Measurements from ENCODE around the gene PACS1. TPM values are rescaled to one million over a fixed set of nuclear protein-coding genes. Genes with fewer than 3 reads are reported as not detected.

The PACS1 gene
- total RNA-seq, 1 experiment from 2014 or later, result 100 TPM

GRCh38 chr11:66070604-66071380 is 720 bp downstream of the PACS1 start:
- no peaks in the 10 kb centered on the region for H3K27me3 ChIP-seq (ENCODE audit: insufficient read depth, low read depth)
- H3K4me3 ChIP-seq, result peak overlapping the region; percentile 72
- H3F3A ChIP-seq (ENCODE audit: insufficient read depth, low read depth), result peaks cover 51% of the 10 kb centered on the region
- H3K27ac ChIP-seq, result no peak overlapping the region
- peaks cover 28% of the 10 kb centered on the region for H3K36me3 ChIP-seq (ENCODE audit: low read depth)
- ChIA-PET POLR2A (ENCODE audit: unreplicated experiment) (interaction anchor here (0.5 to 0.7 kb wide), 4 partner anchors 10 to 754 kb away, joined by 4 to 16 read pairs (median 9); no protein-coding TSS in a partner anchor), CTCF (interaction anchor here (0.6 to 0.7 kb wide), 3 partner anchors 26 to 432 kb away, joined by 4 to 5 read pairs (median 4); no protein-coding TSS in a partner anchor)
- H3K79me2 ChIP-seq (ENCODE audit: low read depth), result peaks cover 25% of the 10 kb centered on the region
- H3K4me1 ChIP-seq (replicated peaks; ENCODE audit: insufficient read depth), result peaks cover 22% of the 10 kb centered on the region
- H3K9me2 ChIP-seq (ENCODE audit: insufficient read depth), result no peaks in the 10 kb centered on the region
- TF ChIP-seq CTCF (conservative IDR thresholded peaks at IDR 0.05) (no peak), EZH2 (IDR thresholded peaks at IDR 0.05; ENCODE audit: low read depth) (no peak)
- intact Hi-C loops (cut with micrococcal nuclease; ENCODE audit: unreplicated experiment), result loop anchor here (1.0 kb wide), 1 partner anchor 11 kb away; no protein-coding TSS in a partner anchor
- H2AFZ ChIP-seq, result peak overlapping the region; percentile 80
- BruUV-seq (replicated peaks), result no TSS peak
- no peaks in the 10 kb centered on the region for H3K9me3 ChIP-seq (ENCODE audit: insufficient read depth, low read depth)
- peak; percentile 37 to 52 for DNase-seq
- peaks cover 23% of the 10 kb centered on the region for H4K20me1 ChIP-seq (ENCODE audit: insufficient read depth)
- H3K4me2 ChIP-seq, result peak overlapping the region; percentile 81

GRCh38 chr11:66071381-66071801 is 1.3 kb downstream of the PACS1 start:
- H3K27ac ChIP-seq, result no peak overlapping the region
- no peaks in the 10 kb centered on the region for H3K9me2 ChIP-seq (ENCODE audit: insufficient read depth)
- H3K27me3 ChIP-seq (ENCODE audit: insufficient read depth, low read depth), result no peaks in the 10 kb centered on the region
- TF ChIP-seq CTCF (conservative IDR thresholded peaks at IDR 0.05) (no peak), EZH2 (IDR thresholded peaks at IDR 0.05; ENCODE audit: low read depth) (no peak)
- intact Hi-C loops (cut with micrococcal nuclease; ENCODE audit: unreplicated experiment), result loop anchor here (1.0 kb wide), 1 partner anchor 10 kb away; no protein-coding TSS in a partner anchor
- no peak for DNase-seq
- peak overlapping the region; percentile 80 for H2AFZ ChIP-seq
- H3K4me1 ChIP-seq (replicated peaks; ENCODE audit: insufficient read depth), result peaks cover 22% of the 10 kb centered on the region
- H3K9me3 ChIP-seq (ENCODE audit: insufficient read depth, low read depth), result no peaks in the 10 kb centered on the region
- H3K4me2 ChIP-seq, result peak overlapping the region; percentile 81
- peaks cover 23% of the 10 kb centered on the region for H4K20me1 ChIP-seq (ENCODE audit: insufficient read depth)
- H3K4me3 ChIP-seq, result peak overlapping the region; percentile 72
- BruUV-seq (replicated peaks), result TSS peak; percentile 45
- ChIA-PET CTCF (no interaction called here), POLR2A (ENCODE audit: unreplicated experiment) (no interaction called here)
- H3K79me2 ChIP-seq (ENCODE audit: low read depth), result peaks cover 25% of the 10 kb centered on the region
- H3K36me3 ChIP-seq (ENCODE audit: low read depth), result peaks cover 28% of the 10 kb centered on the region
- peaks cover 46% of the 10 kb centered on the region for H3F3A ChIP-seq (ENCODE audit: insufficient read depth, low read depth)

GRCh38 chr11:66072081-66072480 is 2.0 kb downstream of the PACS1 start:
- H3K4me2 ChIP-seq, result peak overlapping the region; percentile 81
- H3K79me2 ChIP-seq (ENCODE audit: low read depth), result peaks cover 25% of the 10 kb centered on the region
- no peaks in the 10 kb centered on the region for H3K9me2 ChIP-seq (ENCODE audit: insufficient read depth)
- ChIA-PET POLR2A (ENCODE audit: unreplicated experiment) (no interaction called here), CTCF (no interaction called here)
- no peak overlapping the region for H2AFZ ChIP-seq
- intact Hi-C loops (cut with micrococcal nuclease; ENCODE audit: unreplicated experiment), result no loop called here
- no TSS peak for BruUV-seq (replicated peaks)
- peaks cover 23% of the 10 kb centered on the region for H4K20me1 ChIP-seq (ENCODE audit: insufficient read depth)
- DNase-seq, result no peak
- TF ChIP-seq EZH2 (IDR thresholded peaks at IDR 0.05; ENCODE audit: low read depth) (no peak), CTCF (conservative IDR thresholded peaks at IDR 0.05) (no peak)
- H3K36me3 ChIP-seq (ENCODE audit: low read depth), result peaks cover 24% of the 10 kb centered on the region
- peak overlapping the region; percentile 72; the same call in 1 of the 2 replicates for H3K4me3 ChIP-seq
- peaks cover 39% of the 10 kb centered on the region for H3F3A ChIP-seq (ENCODE audit: insufficient read depth, low read depth)
- no peaks in the 10 kb centered on the region for H3K9me3 ChIP-seq (ENCODE audit: insufficient read depth, low read depth)
- no peak overlapping the region for H3K27ac ChIP-seq
- no peaks in the 10 kb centered on the region for H3K27me3 ChIP-seq (ENCODE audit: insufficient read depth, low read depth)
- peaks cover 22% of the 10 kb centered on the region for H3K4me1 ChIP-seq (replicated peaks; ENCODE audit: insufficient read depth)
